HUES64 (cell line): ENCODE measurements around the gene HLA-DMB.
A peak's percentile ranks its signal among the peaks of the same experiment; 100 is the strongest.

Experiments used
- H3K27ac ChIP-seq: 2 replicates; pipeline ENCODE4 v1.7.0; 2013; ENCODE audit warnings: low read depth, low read length, inconsistent platforms
- H3K27me3 ChIP-seq: 2 replicates; pipeline ENCODE4 v1.6.1; 2013; ENCODE audit warnings: mild to moderate bottlenecking, low read length; ENCODE audit not compliant: insufficient read depth
- H3K36me3 ChIP-seq: 2 replicates; pipeline ENCODE4 v1.6.1; 2013; ENCODE audit warnings: mild to moderate bottlenecking, low read length; ENCODE audit not compliant: insufficient read depth
- H3K4me1 ChIP-seq: 2 replicates; pipeline ENCODE4 v1.6.1; 2013; ENCODE audit warnings: mild to moderate bottlenecking, low read length, moderate library complexity; ENCODE audit not compliant: insufficient read depth
- H3K4me3 ChIP-seq: 2 replicates; pipeline ENCODE4 v1.5.1; 2013; ENCODE audit warnings: mild to moderate bottlenecking, low read length, moderate library complexity
- H3K9ac ChIP-seq: 2 replicates; pipeline ENCODE4 v1.6.1; 2013; ENCODE audit warnings: mild to moderate bottlenecking, low read depth, low read length
- H3K9me3 ChIP-seq: 2 replicates; pipeline ENCODE4 v1.6.1; 2013; ENCODE audit warnings: low read depth, low read length; ENCODE audit not compliant: insufficient read depth
- WGBS: fragments of 150-250, 120-280 bp; methylation state at CpG from one replicate; pipeline ENCODE4 v1.1.7; 2013; ENCODE audit warnings: missing lambda C conversion rate; 5-methylcytosine and 5-hydroxymethylcytosine counted together

Gene HLA-DMB

DNA sequence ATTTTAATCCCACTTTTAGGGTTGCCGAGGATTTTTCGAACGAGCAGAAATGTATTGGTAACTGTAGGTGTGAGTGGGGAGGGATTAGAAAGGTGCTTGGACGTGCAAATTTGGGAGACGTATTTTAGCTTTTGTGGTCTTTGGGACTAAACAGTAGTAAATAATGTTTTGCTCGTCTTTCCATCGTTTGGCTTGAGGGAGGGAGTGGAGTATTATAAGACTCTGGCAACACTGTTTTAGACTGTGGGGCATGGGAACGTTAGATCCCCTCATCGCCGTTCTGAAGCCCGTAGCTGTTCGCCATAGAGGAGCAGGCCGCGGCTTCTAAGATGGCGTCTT lies 30.4 kb upstream of the HLA-DMB start:
- under 1% methylated on average over 15 of the region's 15 CpGs for WGBS
- H3K9ac ChIP-seq = peak overlapping the region; percentile 100
- peak overlapping the region; percentile 99 for H3K27ac ChIP-seq
- no peaks in the 10 kb centered on the region for H3K9me3 ChIP-seq
- peaks cover 46% of the 10 kb centered on the region for H3K36me3 ChIP-seq
- peak overlapping the region; percentile 94 for H3K4me3 ChIP-seq
- peaks cover 13% of the 10 kb centered on the region; the same call in 1 of the 2 replicates for H3K4me1 ChIP-seq
- H3K27me3 ChIP-seq = no peaks in the 10 kb centered on the region

- no peaks in the 10 kb centered on the region for H3K9me3 ChIP-seq
Observed at GRCh38 chr6:32970413-32971241, 29.8 kb upstream of the HLA-DMB start.

GRCh38 chr6:32969685-32970412 lies 29.0 kb upstream of the HLA-DMB start:
- peaks cover 32% of the 10 kb centered on the region for H3K36me3 ChIP-seq
- H3K27me3 ChIP-seq = no peaks in the 10 kb centered on the region
- H3K4me1 ChIP-seq = peaks cover 7% of the 10 kb centered on the region; the same call in 1 of the 2 replicates
- H3K9me3 ChIP-seq = no peaks in the 10 kb centered on the region
- peak overlapping the region; percentile 94 for H3K4me3 ChIP-seq
- peak overlapping the region; percentile 99 for H3K27ac ChIP-seq
- H3K9ac ChIP-seq = peak overlapping the region; percentile 100
- WGBS = under 1% methylated on average over 17 of the region's 19 CpGs

More at GRCh38 chr6:32970413-32971241, 29.8 kb upstream of the HLA-DMB start:
- peaks cover 40% of the 10 kb centered on the region for H3K36me3 ChIP-seq
- H3K4me1 ChIP-seq = peaks cover 13% of the 10 kb centered on the region; the same call in 1 of the 2 replicates
- peak overlapping the region; percentile 99 for H3K27ac ChIP-seq
- H3K4me3 ChIP-seq = peak overlapping the region; percentile 94
- no peaks in the 10 kb centered on the region for H3K27me3 ChIP-seq
- 2% methylated on average over 35 of the region's 43 CpGs for WGBS
- H3K9ac ChIP-seq = peak overlapping the region; percentile 100

DNA sequence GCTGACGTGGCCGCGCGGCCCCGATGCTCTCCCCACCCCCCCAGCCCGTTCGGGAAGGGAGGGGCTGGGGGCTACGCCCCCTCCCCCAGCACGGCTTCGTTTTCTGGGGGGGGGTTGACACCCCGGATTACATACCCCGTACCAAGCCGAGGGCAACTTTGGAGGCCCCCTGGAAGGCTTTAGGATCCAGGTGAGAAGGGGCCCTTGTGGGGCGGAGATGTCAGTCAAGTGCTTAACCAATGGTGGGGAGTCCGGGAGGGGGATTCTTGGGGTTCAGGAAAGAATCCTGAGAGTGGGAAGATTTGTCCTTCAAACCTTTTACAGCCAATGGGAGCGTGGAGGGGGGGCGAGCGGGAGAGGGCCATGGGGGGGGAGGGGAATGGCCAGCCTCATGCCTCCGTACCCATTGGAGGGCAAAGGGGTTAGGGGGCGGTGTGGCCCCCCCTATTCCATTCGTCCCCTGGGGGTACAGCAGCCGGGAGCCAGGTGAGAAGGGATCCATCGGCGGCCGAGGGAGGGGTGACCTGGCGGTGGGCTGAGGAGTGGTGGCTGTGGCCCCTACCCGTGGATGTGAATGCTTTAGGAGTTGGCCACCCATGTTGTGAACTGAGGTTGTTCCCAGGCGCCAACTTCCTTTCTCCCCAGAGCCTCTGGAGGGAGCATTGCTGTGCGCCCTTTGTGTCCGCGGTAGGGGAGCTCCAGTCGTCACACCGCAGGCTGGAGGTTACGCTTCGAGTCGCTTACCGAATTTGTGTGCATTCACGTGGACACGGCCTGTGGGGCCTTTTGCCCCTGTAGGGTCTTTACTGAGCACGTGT lies 28.2 kb upstream of the HLA-DMB start:
- Histone ChIP-seq H3K9ac (peak overlapping the region; percentile 100), H3K9me3 (no peaks in the 10 kb centered on the region), H3K27me3 (no peaks in the 10 kb centered on the region), H3K4me3 (peak overlapping the region; percentile 94), H3K27ac (peak overlapping the region; percentile 99), H3K4me1 (peaks cover 7% of the 10 kb centered on the region; the same call in 1 of the 2 replicates), H3K36me3 (peaks cover 24% of the 10 kb centered on the region)
- WGBS = under 1% methylated on average over 38 of the region's 40 CpGs

DNA sequence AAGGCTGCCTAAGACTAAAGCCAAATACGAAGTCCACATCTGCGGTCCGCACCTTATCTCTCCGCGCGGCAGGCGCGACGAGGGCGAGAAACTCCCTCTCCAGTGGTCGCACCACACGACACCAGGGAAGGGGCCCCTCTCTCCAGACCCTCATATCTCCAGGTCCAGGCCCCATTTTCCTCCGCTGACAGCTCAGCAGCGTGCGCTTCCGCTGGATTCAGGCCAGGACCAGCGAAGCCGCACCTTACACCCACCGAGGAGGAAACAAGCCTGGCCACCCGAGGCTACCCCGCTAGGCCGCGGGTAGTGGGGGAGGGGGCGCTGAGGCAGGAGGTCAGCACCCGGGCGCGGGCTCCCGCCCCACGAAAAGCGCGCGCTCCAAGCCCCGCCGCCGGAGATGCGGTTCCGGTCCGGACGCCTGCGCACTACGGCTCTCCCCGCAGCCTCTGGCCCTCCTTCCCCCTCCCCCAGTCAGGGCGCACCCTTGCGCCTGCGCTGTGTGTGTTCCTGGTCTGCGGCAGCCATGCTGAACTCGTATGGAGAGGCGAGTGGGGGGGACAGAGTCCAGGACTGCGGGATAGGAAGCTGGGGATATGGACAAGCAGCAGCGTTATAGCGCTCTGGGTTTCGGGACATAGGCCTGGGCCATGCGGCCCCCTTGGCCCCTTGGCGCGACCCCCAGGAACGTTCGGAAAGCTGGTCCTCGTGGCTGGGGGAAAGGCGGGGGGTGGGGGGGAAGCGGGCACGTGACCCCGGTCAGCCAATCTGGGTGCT lies 27.5 kb upstream of the HLA-DMB start, which contains the start of gene BRD2:
Gene BRD2, plus strand, starts transcription at position 502 of the 774 bp plus-strand sequence. CDS start 4,305 bp downstream, outside the sequence.
- peak within 1 kb of the TSS; percentile 100 for H3K9ac ChIP-seq

DNA sequence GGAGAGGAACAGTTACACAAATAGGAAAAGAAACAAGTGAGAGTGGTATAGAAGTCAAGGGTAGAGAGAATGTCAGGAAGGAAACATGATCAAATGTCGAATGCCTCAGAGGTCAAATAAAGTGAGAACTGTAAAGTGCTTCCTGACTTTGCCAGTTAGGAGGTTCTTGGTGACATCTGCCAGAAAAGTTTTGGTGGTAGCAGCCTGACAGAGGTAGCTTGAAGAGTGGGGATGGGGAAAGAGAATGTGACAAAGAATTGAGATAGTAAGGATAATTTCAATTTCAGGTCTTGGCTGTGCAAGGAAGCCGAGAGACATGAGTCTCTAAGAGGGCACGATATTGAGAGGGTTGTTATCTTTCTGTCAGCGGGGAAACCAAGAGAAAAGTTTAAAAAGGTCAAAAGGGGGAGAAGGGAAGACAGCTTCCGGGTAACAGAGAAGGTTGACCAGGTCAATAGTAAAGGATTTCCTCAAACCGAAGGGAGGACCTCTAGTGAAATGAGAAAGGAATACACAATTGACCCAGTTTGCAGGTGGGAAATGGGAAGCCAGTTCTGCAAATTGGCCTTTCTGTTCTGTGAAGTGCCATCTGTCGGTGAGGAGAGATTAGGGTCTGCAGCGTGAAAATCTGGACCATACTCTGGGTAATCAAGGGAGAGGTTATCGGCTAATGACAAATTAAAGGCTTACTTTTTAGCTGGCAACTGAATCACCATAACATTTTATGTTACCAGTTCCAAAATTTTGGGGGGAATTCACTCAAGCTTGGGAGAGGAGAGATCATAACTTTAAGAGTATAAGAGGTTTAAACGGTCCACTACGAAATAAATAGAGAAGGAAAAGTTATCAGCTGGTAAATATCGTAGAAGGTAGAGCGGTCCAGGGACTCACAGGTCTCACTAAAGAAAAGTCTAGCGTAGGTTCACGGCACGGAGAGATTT lies 26.6 kb upstream of the HLA-DMB start:
- Histone ChIP-seq H3K27ac (peak overlapping the region; percentile 99), H3K36me3 (peaks cover 8% of the 10 kb centered on the region), H3K4me1 (peaks cover 7% of the 10 kb centered on the region; the same call in 1 of the 2 replicates), H3K4me3 (peak overlapping the region; percentile 94), H3K9me3 (no peaks in the 10 kb centered on the region), H3K27me3 (no peaks in the 10 kb centered on the region), H3K9ac (peak overlapping the region; percentile 100)
- WGBS = 9% methylated on average over 16 of the region's 16 CpGs

More for the DNA sequence above, 27.5 kb upstream of the HLA-DMB start, which contains the start of gene BRD2:
- Histone ChIP-seq H3K27ac (peak within 1 kb of the TSS; percentile 99), H3K27me3 (no peaks in the 10 kb centered on the region), H3K4me1 (peaks cover 7% of the 10 kb centered on the region; the same call in 1 of the 2 replicates), H3K9me3 (no peaks in the 10 kb centered on the region), H3K36me3 (peaks cover 16% of the 10 kb centered on the region), H3K4me3 (peak within 1 kb of the TSS; percentile 94)
- under 1% methylated on average over 62 of the region's 62 CpGs for WGBS

DNA sequence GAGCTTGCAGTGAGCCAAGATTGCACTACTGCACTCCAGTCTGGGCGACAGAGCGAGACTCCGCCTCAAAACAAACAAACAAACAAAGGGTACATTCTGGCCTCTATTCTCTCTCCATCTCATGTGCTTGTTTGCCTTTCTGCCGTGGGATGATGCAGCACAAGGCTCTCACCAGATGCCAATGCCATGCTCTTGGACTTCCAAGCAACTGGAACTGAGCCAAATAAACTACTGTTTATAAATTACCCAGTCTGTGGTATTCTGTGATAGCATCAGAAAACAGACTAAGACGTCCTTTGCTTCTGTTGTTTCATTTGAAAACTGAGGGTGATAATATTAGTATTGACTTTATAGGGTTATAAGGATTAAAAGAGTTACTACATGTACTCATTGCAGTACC lies 23.9 kb upstream of the HLA-DMB start:
- Histone ChIP-seq H3K27me3 (no peaks in the 10 kb centered on the region), H3K4me3 (no peak overlapping the region), H3K9ac (no peak overlapping the region), H3K9me3 (no peaks in the 10 kb centered on the region), H3K36me3 (no peaks in the 10 kb centered on the region), H3K27ac (no peak overlapping the region), H3K4me1 (peaks cover 7% of the 10 kb centered on the region; the same call in 1 of the 2 replicates)
- WGBS = 89% methylated on average over 5 of the region's 5 CpGs

DNA sequence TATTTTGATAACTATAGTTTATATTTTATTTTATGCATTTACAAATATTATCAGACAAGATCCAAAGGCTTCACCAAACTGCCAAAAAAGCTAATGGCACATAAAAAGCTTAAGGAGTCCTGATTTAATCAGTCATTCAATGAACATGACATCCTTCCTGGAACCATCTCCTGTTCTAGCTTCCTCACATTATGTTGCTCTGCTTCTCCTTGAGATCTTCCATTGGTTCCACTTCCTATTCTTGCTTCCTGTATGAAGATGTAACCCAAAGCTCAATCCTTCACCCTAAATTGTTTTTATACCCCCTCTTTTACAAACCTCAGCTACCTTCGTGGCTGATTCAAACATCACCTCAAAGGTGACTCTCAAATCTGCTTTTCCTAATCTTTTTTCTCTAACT lies 23.0 kb upstream of the HLA-DMB start:
- Histone ChIP-seq H3K4me3 (no peak overlapping the region), H3K9me3 (no peaks in the 10 kb centered on the region), H3K27me3 (no peaks in the 10 kb centered on the region), H3K9ac (no peak overlapping the region), H3K4me1 (peaks cover 7% of the 10 kb centered on the region; the same call in 1 of the 2 replicates), H3K36me3 (no peaks in the 10 kb centered on the region), H3K27ac (no peak overlapping the region)
- 90% methylated on average over 1 of the region's 1 CpG for WGBS

DNA sequence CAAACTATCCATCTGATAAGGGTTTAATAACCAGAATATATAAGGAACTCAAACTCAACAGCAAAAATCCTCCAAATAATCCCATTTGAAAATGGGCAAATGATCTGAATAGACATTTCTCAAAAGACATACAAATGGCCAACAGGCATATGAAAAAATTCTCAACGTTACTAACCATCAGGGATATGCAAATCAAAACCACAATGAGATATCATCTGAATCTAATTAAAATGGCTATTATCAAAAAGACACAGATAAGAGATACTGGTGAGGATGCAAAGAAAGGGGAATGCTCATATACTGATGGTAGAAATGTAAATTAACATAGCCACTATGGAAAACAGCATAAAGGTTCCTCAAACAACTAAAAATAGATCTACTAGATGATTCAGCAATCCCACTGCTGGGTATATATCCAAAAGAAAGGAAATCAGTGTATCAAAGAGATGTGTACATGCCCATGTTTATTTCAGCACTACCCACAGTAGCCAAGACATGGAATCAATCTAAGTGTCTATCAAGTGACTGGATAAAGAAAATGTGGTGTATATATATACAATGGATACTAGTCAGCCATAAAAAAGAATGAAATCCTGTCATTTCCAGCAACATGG lies 21.5 kb upstream of the HLA-DMB start:
- no peaks in the 10 kb centered on the region for H3K27me3 ChIP-seq
- peaks cover 7% of the 10 kb centered on the region; the same call in 1 of the 2 replicates for H3K4me1 ChIP-seq
- H3K36me3 ChIP-seq = no peaks in the 10 kb centered on the region
- no peak overlapping the region for H3K9ac ChIP-seq
- H3K27ac ChIP-seq = no peak overlapping the region
- WGBS = 78% methylated on average over 1 of the region's 1 CpG
- H3K4me3 ChIP-seq = no peak overlapping the region
- H3K9me3 ChIP-seq = no peaks in the 10 kb centered on the region
